Measurements from ENCODE around the gene GRID2. TPM values are rescaled to one million over a fixed set of nuclear protein-coding genes. Genes with fewer than 3 reads are reported as not detected.

Gene GRID2
- total RNA-seq (0.12 and 0.81 TPM in 2 replicates), polyA plus RNA-seq (0.39 TPM in 1 of 2 replicates, not detected in the other)

- Histone ChIP-seq H3K4me3 (peak within 1 kb of the TSS; percentile 47), H3K27me3 (peaks cover 49% of the 10 kb centered on the region), H3K9me3 (ENCODE audit: low read depth) (no peaks in the 10 kb centered on the region), H3K36me3 (no peaks in the 10 kb centered on the region), H3K27ac (no peak within 1 kb of the TSS), H3K4me1 (ENCODE audit: low read depth) (no peaks in the 10 kb centered on the region)
- DNase-seq (ENCODE audit: low read depth in 1 of 2, low spot score in 1 of 2), result peak; percentile 32 to 62
- TF ChIP-seq, protein P1, sequence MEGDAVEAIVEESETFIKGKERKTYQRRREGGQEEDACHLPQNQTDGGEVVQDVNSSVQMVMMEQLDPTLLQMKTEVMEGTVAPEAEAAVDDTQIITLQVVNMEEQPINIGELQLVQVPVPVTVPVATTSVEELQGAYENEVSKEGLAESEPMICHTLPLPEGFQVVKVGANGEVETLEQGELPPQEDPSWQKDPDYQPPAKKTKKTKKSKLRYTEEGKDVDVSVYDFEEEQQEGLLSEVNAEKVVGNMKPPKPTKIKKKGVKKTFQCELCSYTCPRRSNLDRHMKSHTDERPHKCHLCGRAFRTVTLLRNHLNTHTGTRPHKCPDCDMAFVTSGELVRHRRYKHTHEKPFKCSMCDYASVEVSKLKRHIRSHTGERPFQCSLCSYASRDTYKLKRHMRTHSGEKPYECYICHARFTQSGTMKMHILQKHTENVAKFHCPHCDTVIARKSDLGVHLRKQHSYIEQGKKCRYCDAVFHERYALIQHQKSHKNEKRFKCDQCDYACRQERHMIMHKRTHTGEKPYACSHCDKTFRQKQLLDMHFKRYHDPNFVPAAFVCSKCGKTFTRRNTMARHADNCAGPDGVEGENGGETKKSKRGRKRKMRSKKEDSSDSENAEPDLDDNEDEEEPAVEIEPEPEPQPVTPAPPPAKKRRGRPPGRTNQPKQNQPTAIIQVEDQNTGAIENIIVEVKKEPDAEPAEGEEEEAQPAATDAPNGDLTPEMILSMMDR (IDR thresholded peaks at IDR 0.05; ENCODE audit: low read depth, low read length), result no peak
These were observed at the start of gene GRID2 for GRCh38 chr4:92303621-92304027. Gene GRID2, plus strand, starts transcription at chr4:92303966.

DNA sequence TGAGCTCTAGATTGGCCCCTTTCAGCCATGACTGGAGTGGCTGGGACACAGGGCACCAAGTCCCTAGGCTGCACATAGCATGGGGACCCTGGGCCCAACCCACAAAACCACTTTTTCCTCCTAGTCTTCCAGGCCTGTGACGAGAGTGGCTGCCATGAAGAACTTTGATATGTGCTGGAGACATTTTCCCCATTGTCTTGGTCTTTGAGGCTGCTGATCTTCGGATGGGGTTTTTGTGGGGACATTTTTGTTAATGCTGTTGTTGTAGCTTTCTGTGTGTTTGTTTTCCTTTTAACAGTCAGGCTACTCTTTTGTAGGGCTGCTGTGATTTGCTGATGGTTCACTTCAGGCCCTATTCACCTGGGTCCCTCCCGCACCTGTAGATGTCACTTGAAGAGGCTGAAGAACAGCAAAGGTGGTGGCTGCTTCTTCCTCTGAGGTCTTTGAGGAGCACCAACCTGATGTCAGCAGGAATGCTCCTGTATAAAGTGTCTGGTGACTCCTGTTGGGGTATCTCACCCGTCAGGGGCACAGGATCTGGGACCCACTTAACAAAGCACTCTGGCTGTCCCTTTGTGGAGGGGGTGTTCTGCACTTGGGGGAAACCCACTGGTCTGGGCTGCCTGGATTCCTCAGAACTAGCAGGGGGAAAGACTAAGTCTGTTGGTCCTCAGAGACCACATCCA is 49.6 kb upstream of the GRID2 start:
- no peak for DNase-seq (ENCODE audit: low read depth in 1 of 2, low spot score in 1 of 2)
- TF ChIP-seq, protein P1 (IDR thresholded peaks at IDR 0.05; ENCODE audit: low read depth, low read length), result no peak
- Histone ChIP-seq H3K9me3 (ENCODE audit: low read depth) (no peaks in the 10 kb centered on the region), H3K36me3 (no peaks in the 10 kb centered on the region), H3K4me3 (no peak overlapping the region), H3K27ac (no peak overlapping the region), H3K4me1 (ENCODE audit: low read depth) (no peaks in the 10 kb centered on the region), H3K27me3 (no peaks in the 10 kb centered on the region)

GRCh38 chr4:92254767-92255442 is 48.9 kb upstream of the GRID2 start:
- H3K27ac ChIP-seq, result no peak overlapping the region
- no peak overlapping the region for H3K4me3 ChIP-seq
- H3K9me3 ChIP-seq (ENCODE audit: low read depth), result no peaks in the 10 kb centered on the region
- no peaks in the 10 kb centered on the region for H3K27me3 ChIP-seq
- no peaks in the 10 kb centered on the region for H3K36me3 ChIP-seq
- TF ChIP-seq, protein P1 (IDR thresholded peaks at IDR 0.05; ENCODE audit: low read depth, low read length), result no peak
- DNase-seq (ENCODE audit: low read depth in 1 of 2, low spot score in 1 of 2), result no peak
- no peaks in the 10 kb centered on the region for H3K4me1 ChIP-seq (ENCODE audit: low read depth)

DNA sequence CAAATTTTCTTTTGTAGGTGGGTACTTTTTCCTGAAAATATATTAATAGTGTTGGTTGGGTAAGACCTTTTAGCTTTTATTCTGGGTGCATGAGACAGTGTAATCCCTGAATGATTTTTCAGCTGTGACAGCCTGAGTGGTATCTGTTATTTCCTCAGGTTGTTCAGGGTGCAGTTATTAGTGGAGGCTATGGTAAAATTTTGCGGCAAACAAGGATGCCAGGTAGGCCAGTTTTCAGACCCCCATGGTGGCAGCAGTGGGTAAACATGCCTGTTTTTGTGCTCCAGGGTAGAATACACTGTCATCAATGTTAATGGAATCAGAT is 47.9 kb upstream of the GRID2 start:
- Histone ChIP-seq H3K27me3 (no peaks in the 10 kb centered on the region), H3K4me1 (ENCODE audit: low read depth) (no peaks in the 10 kb centered on the region), H3K9me3 (ENCODE audit: low read depth) (no peaks in the 10 kb centered on the region), H3K36me3 (no peaks in the 10 kb centered on the region), H3K4me3 (no peak overlapping the region), H3K27ac (no peak overlapping the region)
- TF ChIP-seq, protein P1 (IDR thresholded peaks at IDR 0.05; ENCODE audit: low read depth, low read length), result no peak
- DNase-seq (ENCODE audit: low read depth in 1 of 2, low spot score in 1 of 2), result no peak

DNA sequence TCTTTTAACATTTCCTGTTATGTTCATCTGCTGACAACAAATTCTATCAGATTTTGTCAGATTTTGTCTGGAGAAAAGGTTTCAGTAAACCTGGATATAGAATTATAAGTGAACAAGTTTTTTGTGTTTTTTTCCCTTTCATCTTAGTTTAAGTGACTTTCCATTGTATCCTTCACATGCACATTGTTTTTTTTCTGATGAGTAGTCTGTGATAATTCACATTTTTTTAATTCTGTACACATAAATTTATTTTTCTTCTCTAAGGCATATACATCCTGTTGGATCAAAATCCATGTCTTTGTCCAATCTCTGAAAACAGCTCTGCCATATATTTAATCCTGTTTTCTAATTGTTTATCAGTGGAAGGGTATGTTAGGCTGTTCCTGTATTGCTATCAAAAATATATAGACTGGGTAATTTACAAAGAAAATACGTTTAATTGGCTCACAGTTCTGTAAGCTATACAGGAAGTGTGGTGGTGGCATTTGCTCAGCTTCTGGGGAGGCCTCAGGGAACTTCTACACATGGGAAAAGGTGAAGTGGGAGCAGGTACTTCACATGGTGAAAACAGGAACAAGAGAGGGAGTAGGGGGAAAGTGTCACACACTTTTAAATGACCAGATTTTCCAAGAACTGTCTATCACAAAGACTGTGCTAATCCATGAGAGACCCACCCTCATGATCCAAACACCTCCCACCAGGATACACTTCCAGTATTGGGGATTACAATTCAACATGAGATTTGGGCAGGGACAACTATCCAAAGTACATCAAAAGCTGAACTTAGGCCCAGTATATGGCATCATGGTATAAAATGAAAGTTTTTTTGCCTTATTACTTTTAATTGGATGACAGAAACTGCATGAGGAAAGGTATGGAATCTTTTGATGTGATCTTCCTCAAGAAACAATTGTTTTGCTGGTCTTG is 45.6 kb upstream of the GRID2 start:
- Histone ChIP-seq H3K27me3 (no peaks in the 10 kb centered on the region), H3K9me3 (ENCODE audit: low read depth) (no peaks in the 10 kb centered on the region), H3K27ac (no peak overlapping the region), H3K36me3 (no peaks in the 10 kb centered on the region), H3K4me1 (ENCODE audit: low read depth) (no peaks in the 10 kb centered on the region), H3K4me3 (no peak overlapping the region)
- TF ChIP-seq, protein P1 (IDR thresholded peaks at IDR 0.05; ENCODE audit: low read depth, low read length), result no peak
- no peak for DNase-seq (ENCODE audit: low read depth in 1 of 2, low spot score in 1 of 2)

Measured in cardiac muscle cell (in vitro differentiated cells and primary cell).